Measurements from ENCODE around the gene IL23A. TPM values are rescaled to one million over a fixed set of nuclear protein-coding genes. Genes with fewer than 3 reads are reported as not detected.

The IL23A gene
- total and polyA plus RNA-seq, 2 experiments from 2014 or later, result 2.5 to 8.0 TPM

GRCh38 chr12:56366948-56367347 is 28.3 kb downstream of the IL23A start:
- Histone ChIP-seq H2AFZ (no peak overlapping the region), H3F3A (replicated peaks; ENCODE audit: low read depth) (no peaks in the 10 kb centered on the region)
- DNase-seq (ENCODE audit: low spot score), result no peak

More at GRCh38 chr12:56366948-56367347, 28.3 kb downstream of the IL23A start:
- Mint-ChIP-seq H3K4me3 (no peak overlapping the region), H3K27ac (no peak overlapping the region), H3K36me3 (ENCODE audit: low read depth) (no peaks in the 10 kb centered on the region), H3K4me1 (no peaks in the 10 kb centered on the region), H3K9me3 (peaks cover 4% of the 10 kb centered on the region; the same call in 1 of the 3 replicates), H3K27me3 (ENCODE audit: insufficient read depth, low read depth, poor library complexity) (peaks cover 5% of the 10 kb centered on the region)
- H3K27ac ChIP-seq (ENCODE audit: low read depth), result no peak overlapping the region
- no peaks in the 10 kb centered on the region for H3K36me3 ChIP-seq (ENCODE audit: insufficient read depth)
- no peaks in the 10 kb centered on the region for H3K9me2 ChIP-seq (ENCODE audit: insufficient read depth)
- no peaks in the 10 kb centered on the region for H4K20me1 ChIP-seq (replicated peaks; ENCODE audit: insufficient read depth)
- no peak for ATAC-seq
- no peaks in the 10 kb centered on the region for H3K27me3 ChIP-seq (ENCODE audit: insufficient read depth)
- H3K4me2 ChIP-seq, result no peak overlapping the region
- H3K4me1 ChIP-seq (ENCODE audit: insufficient read depth), result no peaks in the 10 kb centered on the region
- no peak overlapping the region for H3K4me3 ChIP-seq
- H3K79me2 ChIP-seq (replicated peaks; ENCODE audit: insufficient read depth), result no peaks in the 10 kb centered on the region
- TF ChIP-seq, protein P1, sequence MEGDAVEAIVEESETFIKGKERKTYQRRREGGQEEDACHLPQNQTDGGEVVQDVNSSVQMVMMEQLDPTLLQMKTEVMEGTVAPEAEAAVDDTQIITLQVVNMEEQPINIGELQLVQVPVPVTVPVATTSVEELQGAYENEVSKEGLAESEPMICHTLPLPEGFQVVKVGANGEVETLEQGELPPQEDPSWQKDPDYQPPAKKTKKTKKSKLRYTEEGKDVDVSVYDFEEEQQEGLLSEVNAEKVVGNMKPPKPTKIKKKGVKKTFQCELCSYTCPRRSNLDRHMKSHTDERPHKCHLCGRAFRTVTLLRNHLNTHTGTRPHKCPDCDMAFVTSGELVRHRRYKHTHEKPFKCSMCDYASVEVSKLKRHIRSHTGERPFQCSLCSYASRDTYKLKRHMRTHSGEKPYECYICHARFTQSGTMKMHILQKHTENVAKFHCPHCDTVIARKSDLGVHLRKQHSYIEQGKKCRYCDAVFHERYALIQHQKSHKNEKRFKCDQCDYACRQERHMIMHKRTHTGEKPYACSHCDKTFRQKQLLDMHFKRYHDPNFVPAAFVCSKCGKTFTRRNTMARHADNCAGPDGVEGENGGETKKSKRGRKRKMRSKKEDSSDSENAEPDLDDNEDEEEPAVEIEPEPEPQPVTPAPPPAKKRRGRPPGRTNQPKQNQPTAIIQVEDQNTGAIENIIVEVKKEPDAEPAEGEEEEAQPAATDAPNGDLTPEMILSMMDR (conservative IDR thresholded peaks at IDR 0.05; ENCODE audit: low read depth in 2 of 2), result no peak
- no peak for TF ChIP-seq NANOG (IDR thresholded peaks at IDR 0.05; ENCODE audit: borderline replicate concordance)
- TF ChIP-seq EZH2 (IDR thresholded peaks at IDR 0.05; ENCODE audit: low read depth, unreplicated experiment), result no peak
- TF ChIP-seq ZNF462 (CRISPR knock-in tag; IDR thresholded peaks at IDR 0.05), result no peak
- no peak for TF ChIP-seq ZNF114 (CRISPR knock-in tag; IDR thresholded peaks at IDR 0.05)
- no peak for TF ChIP-seq ZNF331 (CRISPR knock-in tag; IDR thresholded peaks at IDR 0.05; ENCODE audit: low read depth)
- no peak for TF ChIP-seq JUNB (IDR thresholded peaks at IDR 0.05; ENCODE audit: unreplicated experiment)
- TF ChIP-seq REST (IDR thresholded peaks at IDR 0.05; ENCODE audit: unreplicated experiment), result no peak
- TF ChIP-seq POLR2AphosphoS5 (IDR thresholded peaks at IDR 0.05; ENCODE audit: low read depth), result no peak
- TF ChIP-seq, protein P2, sequence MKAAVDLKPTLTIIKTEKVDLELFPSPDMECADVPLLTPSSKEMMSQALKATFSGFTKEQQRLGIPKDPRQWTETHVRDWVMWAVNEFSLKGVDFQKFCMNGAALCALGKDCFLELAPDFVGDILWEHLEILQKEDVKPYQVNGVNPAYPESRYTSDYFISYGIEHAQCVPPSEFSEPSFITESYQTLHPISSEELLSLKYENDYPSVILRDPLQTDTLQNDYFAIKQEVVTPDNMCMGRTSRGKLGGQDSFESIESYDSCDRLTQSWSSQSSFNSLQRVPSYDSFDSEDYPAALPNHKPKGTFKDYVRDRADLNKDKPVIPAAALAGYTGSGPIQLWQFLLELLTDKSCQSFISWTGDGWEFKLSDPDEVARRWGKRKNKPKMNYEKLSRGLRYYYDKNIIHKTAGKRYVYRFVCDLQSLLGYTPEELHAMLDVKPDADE (IDR thresholded peaks at IDR 0.05), result no peak
- no peak for TF ChIP-seq STAT1 (IDR thresholded peaks at IDR 0.05; ENCODE audit: unreplicated experiment)
- TF ChIP-seq EZH2phosphoT487 (IDR thresholded peaks at IDR 0.05; ENCODE audit: unreplicated experiment), result no peak
- no peak for TF ChIP-seq CREB1 (CRISPR knock-in tag; IDR thresholded peaks at IDR 0.05; ENCODE audit: low read depth)
